GM18498 (cell line): Measurements from ENCODE around the gene ABL2.
"Not testable (repeated sequence)": the region's sequence is repeated elsewhere in the genome, so short reads cannot be mapped to it uniquely, and the experiment has no call there.

ENCODE experiments used
- ATAC-seq: cut with Tn5 transposase; IDR thresholded peaks from one replicate; pipeline ENCODE4 v1.9.1; 2021; ENCODE audit warnings: mild to moderate bottlenecking, moderate library complexity; ENCODE audit not compliant: unreplicated experiment

The ABL2 gene

GRCh38 chr1:179175011-179175841, 54.3 kb downstream of the ABL2 start:
- ATAC-seq, result no peak

DNA sequence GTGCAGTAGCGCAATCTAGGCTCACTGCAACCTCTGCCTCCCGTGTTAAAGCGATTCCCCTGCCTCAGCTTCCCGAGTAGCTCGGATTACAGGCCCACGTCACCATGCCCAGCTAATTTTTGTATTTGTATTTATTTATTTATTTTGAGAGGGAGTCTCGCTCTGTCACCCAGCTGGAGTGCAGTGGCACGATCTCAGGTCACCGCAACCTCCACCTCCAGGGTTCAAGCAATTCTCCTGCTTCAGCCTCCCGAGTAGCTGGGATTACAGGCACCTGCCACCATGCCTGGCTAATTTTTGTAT, 59.1 kb downstream of the ABL2 start:
- not testable (repeated sequence) for ATAC-seq

GRCh38 chr1:179169616-179170467, 59.6 kb downstream of the ABL2 start:
- no peak for ATAC-seq

GRCh38 chr1:179168536-179168935, 60.9 kb downstream of the ABL2 start:
- ATAC-seq, result no peak

GRCh38 chr1:179167955-179168354, 61.5 kb downstream of the ABL2 start:
- no peak for ATAC-seq

- no peak for ATAC-seq
These were observed 62.1 kb downstream of the ABL2 start for GRCh38 chr1:179167418-179167777.

GRCh38 chr1:179166663-179167417, 62.6 kb downstream of the ABL2 start:
- ATAC-seq, result no peak

- no peak for ATAC-seq
These were observed 65.0 kb downstream of the ABL2 start for GRCh38 chr1:179164494-179164893.

DNA sequence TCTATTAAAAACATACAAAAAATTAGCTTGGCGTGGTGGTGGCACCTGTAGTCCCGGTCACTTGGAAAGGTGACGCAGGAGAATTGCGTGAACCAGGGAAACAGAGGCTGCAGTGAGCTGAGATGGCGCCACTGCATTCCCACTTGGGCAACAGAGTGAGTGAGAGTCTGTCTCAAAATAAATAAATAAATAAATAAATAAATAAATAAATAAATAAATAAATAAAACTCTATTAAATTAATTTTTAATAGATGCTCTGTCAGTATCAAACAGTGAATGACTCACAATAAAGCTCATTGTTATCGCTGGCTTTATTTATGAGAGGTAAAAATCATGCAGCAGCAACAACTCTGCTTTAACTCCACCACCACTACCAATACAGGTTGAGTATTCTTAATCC, 72.8 kb downstream of the ABL2 start:
- ATAC-seq, result no peak

GRCh38 chr1:179156026-179156425, 73.5 kb downstream of the ABL2 start:
- ATAC-seq, result no peak

GRCh38 chr1:179155615-179156014, 73.9 kb downstream of the ABL2 start:
- no peak for ATAC-seq

- no peak for ATAC-seq
These were observed 75.0 kb downstream of the ABL2 start for GRCh38 chr1:179154437-179154836.

DNA sequence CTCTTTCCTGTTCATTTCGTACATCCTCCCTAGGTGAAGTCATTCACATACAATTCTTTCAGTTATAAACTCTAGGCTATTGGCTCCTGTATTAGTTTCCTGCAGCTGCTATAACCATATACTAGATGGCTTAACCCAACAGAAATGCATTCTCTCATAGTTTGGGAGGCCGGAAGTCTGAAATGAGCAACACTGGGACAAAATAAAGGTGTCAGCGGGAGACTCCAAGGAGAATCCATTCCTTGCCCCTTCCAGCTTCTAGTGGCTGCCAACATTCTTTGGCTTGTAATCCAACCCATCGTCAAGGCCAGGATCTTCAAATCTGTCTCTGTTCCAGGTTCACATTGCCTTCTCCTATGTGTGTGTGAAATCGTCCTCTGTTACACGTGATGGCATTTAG, 76.3 kb downstream of the ABL2 start:
- ATAC-seq, result no peak

GRCh38 chr1:179151908-179152682, 77.4 kb downstream of the ABL2 start:
- no peak for ATAC-seq

DNA sequence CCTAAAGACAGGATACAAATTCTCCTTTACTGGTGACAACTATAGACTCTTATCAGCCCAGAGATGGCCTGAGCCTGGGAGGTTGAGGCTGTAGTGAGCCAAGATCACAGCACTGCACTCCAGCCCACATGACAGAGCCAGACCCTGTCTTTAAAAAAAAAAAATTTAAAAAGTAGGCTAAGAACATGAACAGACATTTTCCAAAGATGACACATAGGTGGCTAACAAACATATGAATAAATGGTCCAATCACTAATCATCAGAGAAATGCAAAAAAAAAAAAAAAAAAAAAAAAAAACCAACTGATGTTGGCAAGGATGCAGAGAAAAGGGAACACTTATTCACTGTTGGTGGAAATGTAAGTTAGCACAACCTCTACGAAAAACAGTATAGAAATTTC, 82.6 kb downstream of the ABL2 start:
- no peak for ATAC-seq

- no peak for ATAC-seq
These were observed 83.0 kb downstream of the ABL2 start for GRCh38 chr1:179146476-179146875.

- no peak for ATAC-seq
These were observed 84.0 kb downstream of the ABL2 start for GRCh38 chr1:179145521-179145920.

GRCh38 chr1:179144626-179145025, 84.9 kb downstream of the ABL2 start:
- ATAC-seq, result no peak

DNA sequence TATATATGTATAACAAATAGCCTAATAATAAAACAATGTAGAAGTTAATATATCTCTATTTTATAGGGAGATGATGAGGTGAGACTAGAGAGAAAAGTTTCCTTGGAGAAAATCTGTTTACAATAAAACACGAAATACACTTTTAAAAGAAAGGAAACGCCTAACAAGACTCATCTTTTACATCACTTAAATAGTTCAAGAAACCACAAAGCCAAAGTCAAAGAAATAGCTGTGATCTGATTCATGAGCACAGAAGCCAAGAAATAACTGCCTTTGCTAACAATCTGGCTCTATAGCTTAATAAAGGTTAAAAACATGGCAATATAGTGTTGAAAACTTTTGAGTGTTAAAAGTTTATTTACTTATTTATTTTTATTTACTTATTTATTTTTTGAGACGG, 86.2 kb downstream of the ABL2 start:
- no peak for ATAC-seq

DNA sequence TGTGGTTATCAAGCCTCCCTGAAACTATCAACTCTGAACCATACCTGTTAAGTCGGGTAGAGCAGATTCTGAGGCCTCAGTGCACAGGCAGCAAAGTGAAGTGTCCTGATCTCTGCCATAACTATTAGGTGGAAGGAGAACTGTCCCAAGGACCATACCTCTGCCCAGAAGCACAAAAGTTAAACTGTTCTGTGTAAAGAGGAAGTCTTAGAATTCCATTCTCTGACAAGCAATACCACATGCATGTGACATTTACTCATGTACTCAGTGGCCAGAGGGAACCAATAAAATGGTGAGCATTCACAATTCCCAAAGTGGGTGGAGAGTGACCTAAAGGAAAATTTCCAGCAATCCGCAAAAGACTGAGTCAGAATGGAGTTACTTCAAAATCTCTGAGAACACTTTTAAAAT, 86.6 kb downstream of the ABL2 start:
- no peak for ATAC-seq
